AG08396 (cell line): Measurements from ENCODE around the gene SHANK1.

Experiments used
- DNase-seq: peaks from one replicate; pipeline ENCODE4 v3.0.0; 2012; ENCODE audit warnings: low spot score, mixed read lengths

Gene SHANK1

DNA sequence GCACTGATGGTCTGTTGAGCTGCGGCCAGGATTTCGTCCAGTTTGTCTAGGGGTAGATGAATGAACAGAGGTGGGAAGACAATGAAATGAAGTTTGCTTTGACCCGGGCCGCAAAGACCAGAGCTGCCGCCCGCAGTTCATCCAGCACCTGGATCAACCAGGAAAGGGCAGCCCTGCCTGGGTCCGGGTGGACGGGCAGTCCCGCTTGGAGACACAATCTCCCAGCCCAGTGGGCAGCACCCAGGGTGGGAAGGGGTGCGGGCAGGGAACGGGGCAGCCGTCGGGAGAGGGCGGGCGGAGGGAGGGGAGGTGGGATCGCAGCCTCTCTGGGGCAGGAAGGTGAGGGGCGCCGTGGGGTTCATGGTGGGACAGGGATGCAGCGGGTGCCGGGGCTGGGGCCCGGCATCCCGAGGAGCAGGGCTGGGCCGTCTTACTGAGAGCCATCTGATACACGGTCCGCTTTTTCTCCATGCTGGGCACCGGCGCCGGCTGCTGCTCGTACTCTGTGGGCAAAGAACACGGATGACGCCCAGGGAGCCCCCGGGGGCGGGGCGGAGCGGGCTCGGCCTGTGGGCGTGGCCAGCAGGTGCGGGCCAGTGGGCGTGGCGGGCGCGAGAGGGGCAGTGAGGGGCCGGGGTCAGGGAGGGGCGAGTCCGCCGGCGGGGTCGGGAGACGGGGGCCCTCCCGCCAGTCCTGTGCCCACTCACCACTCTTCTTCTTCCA, 33.1 kb downstream of the SHANK1 start:
- no peak for DNase-seq

DNA sequence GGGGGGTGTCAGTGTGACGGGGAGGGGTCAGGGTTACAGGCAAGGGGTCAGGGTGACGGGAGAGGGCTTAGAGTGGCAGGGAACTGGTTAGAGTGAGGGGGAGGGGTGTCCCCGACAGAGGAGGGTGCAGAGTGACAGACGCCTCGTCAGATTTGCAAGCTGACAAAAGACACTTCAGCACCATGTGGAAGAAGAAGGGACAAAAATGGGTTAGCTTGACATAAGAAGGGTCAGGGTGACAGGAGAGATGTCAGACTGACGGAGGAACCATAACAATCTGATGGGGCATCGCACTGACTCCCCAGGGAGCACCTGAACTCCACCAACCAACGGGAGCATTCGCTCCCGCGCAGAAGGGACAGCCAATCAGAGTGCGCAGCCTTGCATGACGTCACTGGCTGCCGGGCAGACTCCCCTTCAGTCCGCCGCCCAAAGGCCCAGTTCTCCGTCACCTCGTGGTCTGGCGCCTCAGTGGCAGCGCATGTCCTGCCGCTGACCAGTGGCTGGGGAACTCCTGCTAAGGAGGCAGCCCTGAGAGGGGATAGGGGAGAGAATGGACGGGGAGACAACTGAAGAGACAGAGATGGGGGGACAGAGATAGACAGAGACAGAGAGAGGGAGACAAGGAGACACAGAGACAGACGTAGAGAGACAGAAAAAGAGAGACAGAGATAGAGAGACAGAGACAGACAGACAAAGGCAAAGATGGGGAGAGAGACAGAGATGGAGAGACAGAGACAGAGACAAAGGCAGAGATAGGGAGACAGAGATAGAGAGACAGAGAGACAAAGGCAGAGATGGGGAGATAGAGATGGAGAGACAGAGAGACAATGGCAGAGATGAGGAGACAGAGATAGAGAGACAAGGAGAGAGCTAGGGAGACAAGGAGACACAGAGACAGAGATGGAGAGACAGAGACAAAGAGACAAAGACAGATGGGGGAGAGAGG, 40.2 kb downstream of the SHANK1 start:
- DNase-seq, result peak; percentile 97

DNA sequence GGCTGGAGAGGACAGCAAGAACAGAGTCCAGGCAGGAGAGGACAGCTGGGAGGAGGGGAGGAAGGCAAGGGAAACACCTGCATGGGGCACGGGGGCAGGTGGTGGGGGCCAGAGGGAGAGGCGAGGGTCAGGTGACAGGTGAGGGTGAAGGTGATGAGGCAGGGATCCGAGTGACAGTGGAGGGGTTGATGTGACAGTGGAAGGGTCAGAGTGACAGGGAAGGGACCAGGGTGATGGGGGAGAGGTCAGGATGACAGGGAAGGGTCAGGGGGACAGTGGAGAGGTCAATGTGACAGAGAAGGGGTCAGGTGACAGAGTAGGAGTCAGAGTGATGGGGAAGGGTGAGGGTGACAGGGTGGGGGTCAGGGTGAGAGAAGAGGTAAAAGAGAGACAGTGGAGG, 41.3 kb downstream of the SHANK1 start:
- DNase-seq, result no peak

- no peak for DNase-seq
Observed at GRCh38 chr19:50677636-50678035, 42.0 kb downstream of the SHANK1 start.

DNA sequence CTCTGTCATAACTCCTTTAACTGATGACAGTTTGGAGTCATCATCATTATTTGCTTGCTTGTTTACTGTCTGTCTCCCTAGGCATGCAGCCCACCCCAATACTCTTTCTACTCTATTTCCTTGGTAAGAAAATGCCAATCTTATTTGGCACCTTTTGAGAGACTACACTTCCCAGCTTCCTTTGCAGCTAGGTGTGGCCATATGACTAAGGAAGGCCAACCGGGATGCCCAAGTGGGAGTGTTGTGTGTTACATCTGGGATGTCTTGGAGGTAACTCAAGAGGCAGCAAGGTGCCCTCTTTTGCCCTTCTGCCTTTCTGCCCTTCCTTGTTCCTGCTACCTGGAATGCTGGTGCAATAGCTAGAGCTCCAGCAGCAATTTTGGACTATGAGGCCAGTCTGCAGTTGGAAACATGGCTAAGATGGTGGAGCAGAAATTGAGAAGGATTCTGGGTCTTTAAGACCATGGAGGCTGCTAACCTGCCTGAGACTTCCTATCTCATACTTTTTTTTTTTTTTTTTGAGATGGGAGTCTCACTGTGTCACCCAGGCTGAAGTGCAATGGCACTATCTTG, 42.9 kb downstream of the SHANK1 start:
- no peak for DNase-seq

- DNase-seq, result no peak
Observed at GRCh38 chr19:50673118-50673517, 46.5 kb downstream of the SHANK1 start.

- no peak for DNase-seq
Observed at GRCh38 chr19:50670102-50670380, 49.6 kb downstream of the SHANK1 start.

- peak; percentile 76 for DNase-seq
Observed at GRCh38 chr19:50669302-50670101, 50.1 kb downstream of the SHANK1 start.

GRCh38 chr19:50668879-50669278, 50.7 kb downstream of the SHANK1 start:
- DNase-seq, result no peak

DNA sequence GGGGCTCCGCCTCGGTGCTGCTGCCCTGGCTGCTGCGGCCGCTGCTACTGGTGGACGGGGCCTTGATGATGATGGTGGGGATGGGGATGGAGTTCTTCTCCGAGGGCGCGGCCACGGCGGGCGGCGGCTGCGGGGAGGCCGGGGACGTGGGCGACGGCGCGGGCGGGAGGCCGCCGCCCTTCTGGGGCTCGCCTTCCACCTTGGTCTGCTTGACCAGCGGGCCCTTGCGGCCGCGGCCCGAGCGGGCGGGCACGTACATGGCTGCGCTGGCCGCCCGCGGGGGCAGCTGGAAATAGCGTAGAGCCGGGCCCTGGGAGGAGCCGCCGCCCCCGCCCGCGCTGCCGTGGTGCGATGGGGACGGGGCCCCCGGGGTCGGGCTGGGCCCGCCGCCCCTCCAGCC, 51.2 kb downstream of the SHANK1 start:
- DNase-seq, result no peak

- no peak for DNase-seq
Observed at GRCh38 chr19:50667759-50668231, 51.8 kb downstream of the SHANK1 start.

GRCh38 chr19:50667177-50667758, 52.3 kb downstream of the SHANK1 start:
- DNase-seq, result no peak

DNA sequence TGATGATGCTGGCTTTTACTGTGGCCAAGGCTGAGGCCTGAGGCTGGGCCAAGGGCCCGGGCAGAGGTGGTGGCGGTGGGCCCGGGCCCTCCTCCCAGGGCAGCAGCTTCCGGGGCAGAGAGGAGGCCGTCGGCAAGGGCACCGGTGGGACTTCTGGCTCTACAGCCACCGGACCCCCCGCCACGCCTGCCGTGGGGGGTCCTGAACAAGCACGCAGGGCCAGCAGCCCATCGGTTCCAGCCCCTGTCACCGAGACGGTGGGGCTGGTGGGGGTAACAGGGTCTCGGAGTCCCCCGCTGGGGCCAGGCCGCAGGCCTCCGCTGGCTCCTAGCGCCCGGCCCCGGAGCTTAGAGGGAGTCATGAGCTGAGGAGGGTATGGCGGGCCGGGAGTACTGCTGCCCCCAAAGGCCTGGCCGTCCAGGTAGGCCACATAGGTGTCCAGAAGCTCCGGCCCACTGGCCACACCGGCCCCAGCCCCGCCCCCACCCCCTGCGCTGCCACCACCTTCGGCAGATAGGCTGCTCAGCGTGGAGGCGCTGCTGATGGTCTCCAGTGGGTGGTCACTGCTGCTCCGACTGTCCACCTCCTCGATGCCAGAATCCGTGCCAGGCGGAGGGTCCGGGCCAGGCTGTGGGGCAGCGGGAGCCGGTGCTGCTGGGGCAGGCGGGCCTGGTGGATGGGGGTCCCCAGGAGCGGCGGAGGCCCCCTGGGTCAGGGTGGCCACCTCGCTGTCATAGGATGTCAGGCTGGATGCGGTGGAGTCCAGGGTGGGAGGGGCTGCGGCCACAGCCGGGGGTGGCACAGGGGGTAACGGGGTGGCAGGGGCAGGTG, 53.0 kb downstream of the SHANK1 start:
- DNase-seq, result no peak

DNA sequence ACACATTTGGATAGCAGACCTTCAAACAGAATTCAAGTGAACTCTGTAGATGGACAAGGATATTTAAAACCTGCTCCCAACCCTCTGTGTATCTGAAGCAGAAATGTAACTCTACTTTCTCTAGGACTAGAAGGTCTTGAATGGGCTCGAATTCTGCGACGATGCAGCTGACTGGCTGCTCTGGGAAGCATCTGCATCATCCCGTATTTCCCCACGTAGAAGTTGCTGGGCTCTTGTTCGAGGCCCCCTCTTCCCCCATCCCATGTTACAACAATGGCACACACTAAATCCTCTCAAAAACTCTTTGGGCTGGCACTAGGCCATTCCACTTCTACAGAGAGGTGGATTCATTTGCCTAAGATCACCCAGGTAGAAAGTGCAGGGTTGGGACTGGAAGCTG, 55.4 kb downstream of the SHANK1 start:
- no peak for DNase-seq

GRCh38 chr19:50663482-50663790, 56.2 kb downstream of the SHANK1 start:
- DNase-seq, result no peak

GRCh38 chr19:50662651-50663481, 56.7 kb downstream of the SHANK1 start:
- DNase-seq, result no peak

- no peak for DNase-seq
Observed at GRCh38 chr19:50661766-50662650, 57.6 kb downstream of the SHANK1 start.

DNA sequence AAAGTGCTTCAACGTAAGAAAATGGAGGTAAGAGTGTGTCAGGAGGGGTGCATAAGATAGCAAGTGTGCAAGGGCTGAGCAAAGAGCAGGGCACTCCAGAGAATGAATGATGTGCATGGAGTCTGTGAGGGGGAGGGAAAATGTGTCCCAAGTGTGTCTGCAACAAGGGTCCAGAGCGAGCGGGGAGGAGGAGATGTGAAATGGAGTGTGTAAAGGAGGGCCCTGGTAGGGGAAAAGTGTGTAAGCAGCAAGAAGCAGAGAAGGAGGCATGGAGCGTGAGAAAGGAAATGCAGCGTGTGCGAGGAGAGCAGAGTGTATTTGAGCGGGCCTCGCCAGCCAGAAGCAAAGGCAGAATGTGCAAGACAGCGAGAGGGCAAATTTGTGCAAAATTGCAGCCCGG, 58.6 kb downstream of the SHANK1 start:
- no peak for DNase-seq

- DNase-seq, result no peak
Observed at GRCh38 chr19:50660088-50660366, 59.6 kb downstream of the SHANK1 start.
